Right renal pelvis (tissue), 4 donors: ENCODE measurements around the gene MT1H. TPM values are rescaled to one million over a fixed set of nuclear protein-coding genes. Genes with fewer than 3 reads are reported as not detected.
"Not testable (repeated sequence)": the region's sequence is repeated elsewhere in the genome, so short reads cannot be mapped to it uniquely, and the experiment has no call there.

Experiments
- DNase-seq, 4 donors: peaks; one replicate each; pipeline ENCODE4 v3.0.0-alpha.2; 2013; ENCODE audit warnings: low read depth in 4 of 4, low spot score in 3 of 4, missing footprints in 1 of 4
- polyA plus RNA-seq, 4 donors: library from polyadenylated mRNA; unstranded; fragments of 120-200 nt; gene quantifications; one replicate each; pipeline ENCODE4 v1.2.1, GENCODE V29; 2013; ENCODE audit not compliant: insufficient read length in 4 of 4

The MT1H gene
- polyA plus RNA-seq, 4 donors = 2.5 to 76.0 (median 16.9) TPM

DNA sequence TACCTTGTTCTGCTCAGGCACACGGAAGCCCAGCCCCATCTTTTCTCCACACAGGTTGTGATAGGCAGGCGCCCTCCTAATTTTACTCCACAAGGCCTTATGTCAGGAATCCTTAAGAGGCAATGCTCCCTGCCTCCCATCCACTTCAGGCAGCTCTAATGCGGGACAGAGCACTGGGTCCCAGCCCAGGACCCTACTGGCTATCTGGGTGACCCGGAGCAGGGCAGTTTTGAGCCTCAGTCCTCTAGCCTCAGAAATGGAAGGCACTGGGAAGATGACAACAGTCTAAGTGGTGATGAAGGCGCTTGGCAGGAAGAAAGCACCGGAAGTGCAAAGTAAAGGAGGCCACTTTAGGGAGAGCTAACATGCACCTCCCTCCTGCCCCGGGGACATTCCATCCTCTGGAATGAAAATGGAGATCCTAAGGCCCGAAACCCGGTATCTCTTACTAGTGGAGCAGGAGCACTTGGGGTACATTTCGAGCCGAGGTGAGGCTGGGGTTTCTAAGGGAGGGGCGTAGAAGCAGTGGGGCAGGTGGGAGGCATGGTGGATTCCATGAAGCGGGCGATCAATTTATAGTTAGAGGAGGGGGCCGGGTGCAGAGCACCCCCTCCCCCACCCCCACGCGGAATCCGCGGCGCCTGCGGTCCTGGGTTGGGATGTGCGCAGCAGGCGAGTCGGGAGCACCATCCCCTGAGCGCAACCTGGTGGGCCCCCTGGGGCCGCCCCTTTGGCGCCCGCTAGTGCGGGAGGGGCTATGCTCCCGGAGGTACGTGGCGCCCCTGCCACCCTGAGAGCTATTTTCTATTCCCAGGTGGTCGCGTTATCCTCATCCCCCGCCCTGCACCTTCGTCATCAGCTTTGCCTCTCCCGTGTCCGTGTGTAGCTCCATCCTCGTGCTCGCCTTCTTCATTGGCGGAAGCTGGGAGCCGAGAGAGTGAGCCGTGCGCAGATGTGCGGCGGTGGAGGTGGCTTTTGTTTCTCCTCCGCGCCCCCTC, 7.0 kb upstream of the MT1H start:
- DNase-seq = no peak

DNA sequence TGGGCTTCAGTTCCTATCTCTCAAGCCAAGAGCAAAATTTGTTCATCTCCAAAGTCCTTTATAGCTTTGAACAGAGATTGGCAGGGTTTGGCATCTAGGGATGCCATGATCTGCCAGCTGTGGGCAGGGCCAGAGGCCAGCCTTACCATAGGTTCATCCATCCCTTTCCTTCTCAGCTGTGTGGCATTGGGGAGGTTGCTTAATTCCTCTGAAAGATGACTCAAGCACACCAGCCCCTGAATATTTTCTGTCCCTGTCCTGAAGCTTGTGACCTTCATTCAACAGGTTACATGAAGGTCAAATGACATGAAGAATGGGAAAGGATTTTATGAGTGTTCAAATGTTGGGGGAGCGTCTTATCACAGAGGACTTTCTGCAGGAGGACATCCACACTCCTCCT, 5.1 kb upstream of the MT1H start:
- DNase-seq = no peak

DNA sequence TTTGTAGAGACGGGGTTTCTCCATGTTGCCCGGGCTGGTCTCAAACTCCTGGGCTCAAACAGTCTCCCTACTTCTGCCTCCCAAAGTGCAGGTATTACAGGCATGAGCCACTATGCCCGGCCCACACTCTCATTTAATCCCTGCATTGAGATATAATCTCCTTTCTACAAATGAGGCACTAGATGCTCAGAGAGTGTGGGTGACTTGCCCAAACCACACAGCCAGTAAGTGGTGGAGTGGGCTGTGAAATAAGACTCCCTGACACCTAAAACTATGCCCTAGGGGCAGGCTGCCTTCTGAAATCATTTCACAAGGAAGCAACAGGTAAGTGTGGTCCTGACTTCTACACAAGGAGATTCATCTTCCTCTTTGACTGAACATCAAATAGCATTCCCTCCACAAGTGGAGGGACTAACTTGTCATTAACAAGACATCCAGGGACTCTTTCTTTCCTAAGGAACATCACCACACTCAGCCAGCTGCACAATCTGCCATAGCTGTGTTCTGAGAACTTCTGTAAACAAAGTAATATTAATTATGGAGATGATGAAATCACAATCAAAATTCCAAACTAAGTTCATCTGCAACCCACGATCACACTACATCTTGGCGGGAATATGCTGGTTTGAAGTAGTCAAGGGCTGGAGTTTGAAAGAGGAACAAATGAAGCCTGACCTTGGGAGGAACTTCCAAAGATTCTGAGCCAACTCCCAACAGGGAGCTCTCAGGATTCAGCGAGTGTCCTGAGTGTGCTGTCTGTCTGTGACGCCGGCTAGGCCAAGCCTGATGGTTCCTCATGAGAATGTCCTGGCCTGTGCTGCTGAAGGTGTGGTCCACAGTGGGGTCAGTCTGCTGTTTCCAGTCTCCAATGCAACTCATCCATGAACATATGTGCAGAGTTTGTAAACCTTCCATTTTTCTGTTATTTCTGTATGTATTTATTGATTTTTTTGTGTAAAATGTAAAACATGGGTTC, 4.0 kb upstream of the MT1H start:
- not testable (repeated sequence) for DNase-seq

DNA sequence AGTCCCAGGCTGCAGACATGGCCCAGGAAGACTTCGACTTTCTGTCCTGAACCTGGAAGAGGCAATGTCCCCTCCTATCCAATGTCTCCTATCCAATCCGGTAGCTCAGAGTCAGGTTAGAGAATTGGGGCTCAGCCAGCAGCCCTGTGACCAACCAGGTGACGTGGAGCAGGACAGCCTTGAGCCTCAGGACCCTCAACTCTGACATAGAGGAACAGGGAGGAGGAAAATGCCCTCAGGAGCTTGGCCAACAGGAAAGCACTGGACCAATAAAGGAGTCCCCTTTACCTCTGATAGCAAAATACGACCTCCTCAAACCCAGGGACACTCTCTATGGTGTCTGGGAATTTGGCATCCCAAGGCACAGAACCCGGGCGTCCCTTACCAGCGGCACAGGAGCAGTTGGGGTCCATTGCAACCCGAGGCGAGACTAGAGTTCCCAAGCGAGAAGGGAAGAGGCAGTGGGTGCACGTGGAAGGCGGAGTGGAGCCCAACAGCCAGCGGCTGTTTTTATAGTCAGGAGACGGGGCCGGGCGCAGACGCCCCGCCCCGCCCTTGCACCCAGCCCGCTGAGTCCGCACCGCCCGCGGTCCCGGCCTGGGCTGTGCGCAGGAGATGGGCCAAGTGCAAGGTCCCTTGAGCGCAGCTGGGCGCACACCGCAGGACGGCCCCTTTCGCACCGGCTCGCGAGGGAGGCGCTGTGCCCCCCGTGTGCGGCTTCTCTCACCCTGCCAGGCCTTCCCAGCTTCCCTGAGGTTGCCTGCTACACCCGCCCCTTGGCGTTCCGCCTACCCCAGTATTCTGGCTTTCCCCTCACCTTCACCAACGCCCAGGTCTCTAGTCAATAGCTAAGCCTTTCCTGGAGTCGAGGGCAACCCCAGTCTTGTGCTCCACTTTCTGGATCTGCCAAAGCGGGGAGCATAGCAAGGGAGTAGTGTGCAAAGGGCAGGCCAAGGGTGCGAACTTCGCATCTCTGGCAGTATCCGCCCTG, 1.7 kb upstream of the MT1H start, which contains the start of gene MT1G:
MT1G (minus strand) TSS at position 485 of the 991 bp plus-strand sequence; CDS start at position 413, 72 bp downstream.
- no peak for DNase-seq

DNA sequence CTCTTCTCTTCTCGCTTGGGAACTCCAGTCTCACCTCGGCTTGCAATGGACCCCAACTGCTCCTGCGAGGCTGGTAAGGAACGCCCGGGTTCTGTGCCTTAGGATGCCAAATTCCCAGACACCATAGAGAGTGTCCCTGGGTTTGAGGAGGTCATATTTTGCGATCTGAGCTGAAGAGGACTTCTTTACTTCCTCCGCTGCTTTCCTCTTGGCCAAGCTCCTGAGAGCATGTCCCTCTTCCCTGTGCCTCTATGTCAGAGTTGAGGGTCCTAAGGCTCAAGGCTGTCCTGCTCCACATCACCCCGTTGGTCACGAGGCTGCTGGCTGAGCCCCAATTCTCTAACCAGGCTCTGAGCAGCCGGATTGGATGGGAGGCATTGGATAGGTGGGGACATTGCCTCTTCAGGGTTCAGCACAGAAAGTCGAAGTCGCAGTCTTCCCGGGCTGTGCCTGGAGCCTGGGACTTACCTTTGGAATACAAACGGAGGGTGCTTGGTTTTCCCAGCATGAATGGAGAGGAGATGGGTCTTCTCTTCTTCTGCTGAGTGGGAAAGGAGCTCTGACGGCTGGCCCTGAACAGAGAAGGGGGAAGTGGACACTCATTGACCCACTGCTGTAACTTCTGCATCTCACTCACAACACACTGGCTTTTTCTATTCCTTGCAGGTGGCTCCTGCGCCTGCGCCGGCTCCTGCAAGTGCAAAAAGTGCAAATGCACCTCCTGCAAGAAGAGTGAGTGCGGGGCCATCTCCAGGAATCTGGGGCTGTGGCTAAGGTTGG, 416 bp downstream of the MT1H start:
- DNase-seq = no peak

DNA sequence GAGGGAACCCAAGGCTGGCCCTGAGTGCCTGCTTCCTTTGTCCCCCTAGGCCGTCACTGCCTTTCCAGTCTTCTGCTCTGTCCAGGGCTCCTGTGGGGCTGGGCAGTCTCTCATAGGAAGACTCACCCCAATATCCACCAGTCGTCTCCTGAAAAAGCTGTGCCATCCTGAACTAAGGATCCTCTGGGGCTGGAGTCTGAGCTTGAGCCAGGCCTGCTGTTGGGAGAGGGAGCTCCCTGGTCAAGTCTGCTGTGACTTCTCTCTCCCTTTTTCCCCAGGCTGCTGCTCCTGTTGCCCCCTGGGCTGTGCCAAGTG, 963 bp downstream of the MT1H start:
- no peak for DNase-seq

DNA sequence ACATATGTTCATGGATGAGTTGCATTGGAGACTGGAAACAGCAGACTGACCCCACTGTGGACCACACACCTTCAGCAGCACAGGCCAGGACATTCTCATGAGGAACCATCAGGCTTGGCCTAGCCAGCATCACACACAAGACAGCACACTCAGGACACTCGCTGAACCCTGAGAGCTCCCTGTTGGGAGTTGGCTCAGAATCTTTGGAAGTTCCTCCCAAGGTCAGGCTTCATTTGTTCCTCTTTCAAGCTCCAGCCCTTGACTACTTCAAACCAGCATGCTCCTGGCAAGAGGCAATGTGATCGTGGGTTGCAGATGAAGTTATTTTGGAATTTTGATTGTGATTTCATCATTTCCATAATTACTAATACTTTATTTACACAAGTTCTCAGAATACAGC, 2.1 kb downstream of the MT1H start:
- not testable (repeated sequence) for DNase-seq

DNA sequence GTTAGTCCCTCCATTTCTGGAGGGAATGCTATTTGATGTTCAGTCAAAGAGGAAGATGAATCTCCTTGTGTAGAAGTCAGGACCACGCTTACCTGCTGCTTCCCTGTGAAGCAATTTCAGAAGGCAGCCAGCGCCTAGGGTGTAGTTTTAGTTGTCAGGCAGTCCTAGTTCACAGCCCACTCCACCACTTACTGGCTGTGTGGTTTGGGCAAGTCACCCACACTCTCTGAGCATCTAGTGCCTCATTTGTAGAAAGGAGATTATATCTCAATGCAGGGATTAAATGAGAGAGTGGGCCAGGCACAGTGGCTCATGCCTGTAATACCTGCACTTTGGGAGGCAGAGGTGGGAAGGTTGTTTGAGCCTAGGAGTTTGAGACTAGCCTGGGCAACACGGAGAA, 2.6 kb downstream of the MT1H start:
- DNase-seq = not testable (repeated sequence)

DNA sequence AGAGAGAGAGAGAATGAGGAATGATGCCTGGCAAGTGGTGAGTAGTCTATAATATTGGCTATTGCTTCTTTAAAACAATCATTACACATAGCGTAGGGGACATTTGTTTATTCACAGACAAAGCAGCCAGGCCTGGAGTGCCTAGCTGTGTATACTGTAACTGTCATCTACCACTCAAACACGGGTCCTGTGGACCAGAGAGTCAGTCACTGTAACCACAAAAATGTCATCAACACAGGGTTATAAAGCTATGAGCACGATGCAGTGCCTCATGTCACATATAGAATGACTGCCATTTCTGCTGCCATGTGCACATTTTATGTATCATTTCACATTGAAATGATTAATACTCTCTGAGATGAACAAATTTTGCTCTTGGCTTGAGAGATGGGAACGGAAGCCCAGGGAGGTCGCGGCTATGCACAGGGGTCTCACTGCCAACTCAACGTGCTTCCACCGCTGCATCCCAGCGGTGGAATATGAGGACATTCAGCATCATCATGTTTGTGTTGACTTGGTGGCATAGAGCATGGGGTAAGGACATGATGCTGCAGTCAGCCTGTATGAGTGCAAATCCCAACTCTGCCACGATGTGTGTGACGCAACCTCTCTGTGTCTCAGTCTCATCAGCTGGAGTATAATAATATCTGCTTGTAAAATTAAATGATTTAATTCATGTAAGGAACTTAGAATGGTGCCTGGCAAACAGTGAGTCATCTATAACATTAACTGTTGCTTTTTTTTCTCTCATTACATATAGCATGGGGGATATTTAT, 3.3 kb downstream of the MT1H start:
- DNase-seq = no peak

DNA sequence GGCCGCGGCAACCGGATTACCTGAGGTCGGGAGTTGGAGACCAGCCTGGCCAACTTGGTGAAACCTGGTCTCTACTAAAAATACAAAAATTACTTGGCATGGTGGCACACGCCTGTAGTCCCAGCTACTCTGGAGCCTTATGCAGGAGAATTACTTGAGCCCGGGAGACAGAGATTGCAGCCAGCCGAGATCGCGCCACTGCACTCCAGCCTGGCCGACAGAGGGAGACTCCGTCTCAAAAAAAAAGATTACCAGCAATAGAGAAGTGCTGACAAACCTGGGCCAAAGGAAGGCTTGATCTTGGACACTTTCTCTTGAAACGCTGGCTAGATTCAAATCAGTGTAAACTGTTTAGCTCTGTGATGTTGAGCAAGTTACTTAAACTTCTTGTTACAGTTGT, 4.3 kb downstream of the MT1H start:
- DNase-seq = no peak

DNA sequence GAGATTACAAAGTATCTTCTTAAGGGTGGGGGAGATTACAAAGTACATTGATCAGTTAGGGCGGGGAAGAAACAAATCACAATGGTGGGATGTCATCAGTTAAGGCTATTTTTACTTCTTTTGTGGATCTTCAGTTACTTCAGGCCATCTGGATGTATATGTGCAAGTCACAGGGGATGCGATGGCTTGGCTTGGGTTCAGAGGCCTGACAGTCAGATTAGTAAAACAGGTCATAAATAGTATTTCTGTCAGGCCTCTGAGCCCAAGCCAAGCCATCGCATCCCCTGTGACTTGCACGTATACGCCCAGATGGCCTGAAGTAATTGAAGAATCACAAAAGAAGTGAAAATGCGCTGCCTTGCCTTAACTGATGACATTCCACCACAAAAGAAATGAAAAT, 5.0 kb downstream of the MT1H start:
- not testable (repeated sequence) for DNase-seq

DNA sequence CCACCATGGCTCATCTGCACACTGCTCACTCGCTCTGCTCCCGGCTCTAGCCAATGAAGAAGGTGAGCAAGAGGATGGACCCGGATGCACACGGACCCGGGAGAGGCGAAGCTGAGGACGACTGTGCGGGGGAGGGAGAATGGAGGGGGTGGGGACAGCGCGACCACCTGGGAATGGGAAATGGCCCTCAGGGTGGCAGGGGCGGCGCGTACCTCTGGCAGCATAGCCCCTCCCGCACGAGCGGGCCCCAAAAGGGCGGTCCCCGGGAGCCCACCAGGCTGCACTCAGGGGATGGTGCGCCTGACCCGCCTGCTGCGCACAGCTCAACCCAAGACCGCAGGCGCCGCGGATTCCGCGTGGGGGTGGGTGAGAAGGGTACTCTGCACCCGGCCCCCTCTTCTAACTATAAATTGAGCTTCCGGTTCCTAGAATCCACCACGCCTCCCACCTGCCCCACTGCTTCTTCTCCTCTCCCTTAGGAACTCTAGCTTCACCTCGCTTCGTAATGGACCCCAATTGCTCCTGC, 6.1 kb downstream of the MT1H start:
- DNase-seq = no peak

DNA sequence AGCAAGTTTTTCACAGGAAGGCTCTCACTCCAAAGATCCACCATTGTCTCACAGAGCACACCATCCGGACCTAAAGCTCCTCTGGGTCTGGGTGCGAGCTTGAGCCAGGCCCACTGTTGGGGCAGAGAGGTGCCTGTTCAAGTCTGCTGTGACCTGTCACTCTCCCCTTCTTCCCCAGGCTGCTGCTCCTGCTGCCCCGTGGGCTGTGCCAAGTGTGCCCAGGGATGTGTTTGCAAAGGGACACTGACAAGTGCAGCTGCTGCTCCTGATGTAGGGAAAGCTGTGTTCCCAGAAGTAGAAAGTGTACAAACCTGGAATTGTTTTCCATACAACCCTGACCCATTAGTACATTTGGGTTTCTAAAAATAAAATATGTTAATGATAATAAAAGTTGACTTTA, 7.9 kb downstream of the MT1H start:
- no peak for DNase-seq

DNA sequence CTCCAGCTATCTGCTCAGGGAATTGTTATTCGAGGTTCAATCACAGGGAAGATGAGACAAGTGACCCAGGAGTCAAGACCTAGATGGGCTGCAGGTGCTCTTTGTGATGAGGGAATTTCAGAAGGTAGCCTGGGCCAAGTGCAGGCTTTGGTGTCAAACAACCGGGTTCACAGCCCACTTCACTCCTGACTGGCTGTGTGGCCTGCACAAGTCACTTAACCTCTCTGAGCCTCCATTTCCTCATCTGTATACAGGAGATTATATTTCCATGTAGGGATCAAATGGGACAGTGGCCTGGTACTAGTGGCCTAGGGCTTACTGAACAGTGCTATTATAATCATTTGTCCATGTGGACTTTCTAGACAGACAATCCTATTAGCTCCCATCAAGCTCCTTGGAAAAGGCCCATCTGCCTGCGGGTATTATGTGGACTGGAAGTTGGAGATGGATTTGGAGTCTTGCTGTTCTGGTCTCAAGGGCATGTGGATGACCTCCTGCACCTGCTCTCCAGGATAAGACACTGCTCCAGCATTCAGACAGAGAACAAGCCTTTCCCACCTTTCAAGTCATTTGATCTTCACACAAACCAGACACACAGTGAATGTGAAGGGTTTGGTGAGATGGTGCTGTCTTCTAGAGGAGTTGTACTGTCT, 9.6 kb downstream of the MT1H start:
- no peak for DNase-seq

DNA sequence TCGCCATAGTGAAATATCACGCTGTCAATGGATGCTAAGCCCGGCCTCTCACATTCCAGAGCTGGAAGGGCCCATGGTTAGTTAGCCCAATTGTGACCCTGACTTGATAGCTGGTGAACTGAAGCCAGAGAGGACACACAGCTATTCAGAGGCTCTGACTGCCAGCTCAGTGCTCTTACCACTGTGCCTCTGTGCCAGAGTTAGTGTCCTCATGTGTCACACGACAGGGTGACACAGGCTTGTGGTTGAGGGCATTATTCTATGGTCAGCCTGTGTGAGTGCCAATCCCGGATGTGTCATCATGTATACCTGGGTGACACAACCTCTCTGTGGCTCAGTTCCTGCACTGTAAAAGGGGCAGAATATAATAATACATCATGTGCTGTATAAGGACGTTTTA, 10.2 kb downstream of the MT1H start:
- DNase-seq = no peak

DNA sequence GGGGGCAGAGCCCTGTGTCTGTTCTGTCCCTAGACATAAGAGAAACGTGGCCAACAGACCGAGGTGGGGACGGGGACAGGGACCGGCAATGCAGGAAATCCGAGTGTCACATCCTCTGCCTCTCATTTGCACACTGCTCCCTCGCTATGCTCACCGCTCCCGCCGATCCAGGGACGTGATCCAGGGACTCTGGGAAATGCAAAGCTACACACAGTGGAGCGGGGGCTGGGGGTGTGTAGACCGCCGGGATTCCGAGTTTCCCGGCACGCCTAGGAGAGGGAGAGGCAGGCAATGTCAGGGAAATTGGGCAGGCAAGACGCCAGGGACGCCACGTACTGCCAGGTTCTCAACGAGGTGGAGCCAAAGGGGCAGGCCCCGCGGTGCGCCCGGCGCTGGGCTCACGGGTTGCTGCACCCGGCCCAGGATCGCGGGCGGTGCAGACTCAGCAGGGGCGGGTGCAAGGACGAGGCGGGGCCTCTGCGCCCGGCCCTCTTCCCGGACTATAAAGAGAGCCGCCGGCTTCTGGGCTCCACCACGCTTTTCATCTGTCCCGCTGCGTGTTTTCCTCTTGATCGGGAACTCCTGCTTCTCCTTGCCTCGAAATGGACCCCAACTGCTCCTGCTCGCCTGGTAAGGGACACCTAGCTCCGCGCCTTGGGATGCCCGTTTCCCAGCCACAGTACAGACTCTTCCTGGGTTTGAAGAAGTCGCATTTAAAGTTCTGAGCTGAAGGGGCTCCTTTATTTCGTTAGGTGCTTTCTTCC, 12.5 kb downstream of the MT1H start, which contains the start of gene MT1X:
MT1X (plus strand) TSS at position 532 of the 764 bp plus-strand sequence; CDS start at position 603, 71 bp downstream.
- DNase-seq = peak; percentile 65 to 79 (median 68)
